Adipose tissue (tissue), 3 donors: ENCODE results near the gene UBE2V1. TPM values are rescaled to one million over a fixed set of nuclear protein-coding genes. Genes with fewer than 3 reads are reported as not detected.

ENCODE experiments used
- H3K27ac ChIP-seq: one replicate; pipeline ENCODE4 v1.5.1; 2013; ENCODE audit warnings: low read depth, low read length
- WGBS, 3 donors: extraction: QIAGEN DNeasy Blood & Tissue Kit; methylation state at CpG; one replicate each; pipeline ENCODE4 v1.1.7; 2013; 5-methylcytosine and 5-hydroxymethylcytosine counted together
- polyA plus RNA-seq, 3 donors: library from polyadenylated mRNA; stranded (reverse); fragments of 200-250 nt; gene quantifications; one replicate each; pipeline ENCODE4 v1.2.3, GENCODE V29; 2013
- donor health status: healthy with polysubstance abuse.
- donor health status: Bipolar disorder and iron deficiency.
- donor health status: healthy.

UBE2V1 gene
- polyA plus RNA-seq, 3 donors, result 45.8 to 85.7 (median 66.3) TPM

GRCh38 chr20:50056408-50056926, 56.5 kb downstream of the UBE2V1 start:
- 89 to 98% (median 97%) methylated on average over 9 of the region's 9 CpGs for WGBS, 3 donors

GRCh38 chr20:50055524-50056083, 57.3 kb downstream of the UBE2V1 start:
- 69 to 78% (median 74%) methylated on average over 14 of the region's 14 CpGs for whole genome bisulfite sequencing, 3 donors
- H3K27ac ChIP-seq, result no peak overlapping the region

More at GRCh38 chr20:50056408-50056926, 56.5 kb downstream of the UBE2V1 start:
- H3K27ac ChIP-seq, result no peak overlapping the region

- 29 to 58% (median 46%) methylated on average over 34 of the region's 34 CpGs for WGBS, 3 donors
- no peak overlapping the region for H3K27ac ChIP-seq
Observed at GRCh38 chr20:50054626-50055511, 58.1 kb downstream of the UBE2V1 start.

- WGBS, 3 donors, result 44 to 76% (median 70%) methylated on average over 5 of the region's 5 CpGs
- no peak overlapping the region for H3K27ac ChIP-seq
Observed at GRCh38 chr20:50054231-50054547, 58.8 kb downstream of the UBE2V1 start.

GRCh38 chr20:50053362-50054230, 59.4 kb downstream of the UBE2V1 start:
- 64 to 76% (median 67%) methylated on average over 19 of the region's 19 CpGs for WGBS, 3 donors
- no peak overlapping the region for H3K27ac ChIP-seq

- H3K27ac ChIP-seq, result no peak overlapping the region
- WGBS, 3 donors, result 33 to 39% (median 38%) methylated on average over 20 of the region's 20 CpGs
Observed at GRCh38 chr20:50052550-50053361, 60.2 kb downstream of the UBE2V1 start.

GRCh38 chr20:50050660-50051308, 62.2 kb downstream of the UBE2V1 start:
- H3K27ac ChIP-seq, result no peak overlapping the region
- WGBS, 3 donors, result 86 to 92% (median 87%) methylated on average over 11 of the region's 11 CpGs

- WGBS, 3 donors, result 94 to 96% (median 95%) methylated on average over 5 of the region's 5 CpGs
- no peak overlapping the region for H3K27ac ChIP-seq
Observed at GRCh38 chr20:50050214-50050613, 62.7 kb downstream of the UBE2V1 start.

- no peak overlapping the region for H3K27ac ChIP-seq
- 90 to 93% (median 90%) methylated on average over 10 of the region's 10 CpGs for WGBS, 3 donors
Observed at GRCh38 chr20:50049442-50050026, 63.4 kb downstream of the UBE2V1 start.

GRCh38 chr20:50048420-50049166, 64.4 kb downstream of the UBE2V1 start:
- WGBS, 3 donors, result 64 to 74% (median 68%) methylated on average over 16 of the region's 16 CpGs
- no peak overlapping the region for H3K27ac ChIP-seq

GRCh38 chr20:50044353-50044960, 68.5 kb downstream of the UBE2V1 start:
- WGBS, 3 donors, result 62 to 83% (median 82%) methylated on average over 5 of the region's 5 CpGs
- no peak overlapping the region for H3K27ac ChIP-seq

- H3K27ac ChIP-seq, result no peak overlapping the region
- WGBS, 3 donors, result 82 to 93% (median 93%) methylated on average over 21 to 22 of the region's 22 CpGs
Observed at GRCh38 chr20:50043573-50044352, 69.2 kb downstream of the UBE2V1 start.

- no peak overlapping the region for H3K27ac ChIP-seq
- 87 to 94% (median 93%) methylated on average over 10 of the region's 10 CpGs for WGBS, 3 donors
Observed at GRCh38 chr20:50042370-50043313, 70.3 kb downstream of the UBE2V1 start.

GRCh38 chr20:50041246-50041873, 71.6 kb downstream of the UBE2V1 start:
- H3K27ac ChIP-seq, result no peak overlapping the region
- WGBS, 3 donors, result 63 to 74% (median 71%) methylated on average over 16 of the region's 16 CpGs
